Inflammatory macrophage treated with lipopolysaccharide for 4 hours (primary cell): ENCODE data around the gene PPP6R2.
"Not testable (repeated sequence)": the region's sequence is repeated elsewhere in the genome, so short reads cannot be mapped to it uniquely, and the experiment has no call there.

Experiments
- DNase-seq: peaks from one replicate; pipeline ENCODE4 v3.0.0-alpha.2; 2020

Gene PPP6R2

DNA sequence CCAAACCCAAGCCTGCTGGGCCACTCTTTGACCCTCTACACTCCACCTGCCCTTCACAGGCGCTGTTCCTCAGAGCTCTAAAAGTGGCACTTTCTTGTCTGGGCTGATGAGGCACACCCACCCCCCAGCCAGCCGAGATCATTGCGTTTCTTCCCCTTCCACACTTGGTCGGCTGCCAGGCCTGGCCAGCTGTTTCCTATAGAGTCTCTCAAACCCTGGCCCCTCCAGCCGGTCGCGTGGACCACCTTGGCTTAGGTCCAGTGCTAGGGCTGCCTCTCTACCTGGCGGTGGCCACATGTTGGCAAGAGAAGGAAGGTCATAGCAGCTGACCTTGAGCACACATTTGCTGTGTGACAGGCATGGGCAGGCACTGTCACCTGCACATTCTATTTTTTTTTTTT, 60.6 kb downstream of the PPP6R2 start:
- peak; percentile 46 for DNase-seq

DNA sequence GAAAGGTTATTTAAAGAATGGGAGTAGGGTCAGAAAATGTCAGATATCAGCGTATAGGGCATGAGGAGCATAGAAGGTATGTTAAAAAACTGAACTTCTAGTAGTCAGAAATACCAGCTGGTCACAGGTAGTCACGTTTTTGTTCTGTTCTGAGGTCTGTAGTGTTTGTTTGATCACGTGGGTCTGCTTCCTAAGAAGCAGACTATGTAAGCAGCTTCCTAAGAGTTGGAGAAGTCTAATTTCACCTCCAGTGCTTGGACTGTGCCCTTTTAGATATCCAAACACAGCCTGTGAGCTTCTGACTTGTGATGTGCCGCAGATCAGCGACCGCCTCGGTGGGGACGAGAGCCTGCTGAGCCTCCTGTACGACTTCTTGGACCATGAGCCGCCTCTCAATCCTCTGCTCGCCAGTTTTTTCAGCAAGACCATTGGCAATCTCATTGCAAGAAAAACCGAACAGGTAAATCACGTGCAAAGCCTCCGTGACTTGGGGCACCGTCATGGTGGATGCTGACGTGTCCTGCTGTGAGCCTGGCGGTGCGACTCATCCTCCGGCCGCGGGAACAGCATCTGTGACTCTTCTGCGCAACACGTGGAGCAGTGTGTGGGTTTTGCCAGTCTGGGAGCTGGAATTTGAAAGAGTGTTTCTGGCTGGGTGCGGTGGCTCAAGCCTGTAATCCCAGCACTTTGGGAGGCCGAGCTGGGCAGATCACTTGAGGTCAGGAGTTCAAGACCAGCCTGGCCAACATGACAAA, 63.5 kb downstream of the PPP6R2 start:
- no peak for DNase-seq

DNA sequence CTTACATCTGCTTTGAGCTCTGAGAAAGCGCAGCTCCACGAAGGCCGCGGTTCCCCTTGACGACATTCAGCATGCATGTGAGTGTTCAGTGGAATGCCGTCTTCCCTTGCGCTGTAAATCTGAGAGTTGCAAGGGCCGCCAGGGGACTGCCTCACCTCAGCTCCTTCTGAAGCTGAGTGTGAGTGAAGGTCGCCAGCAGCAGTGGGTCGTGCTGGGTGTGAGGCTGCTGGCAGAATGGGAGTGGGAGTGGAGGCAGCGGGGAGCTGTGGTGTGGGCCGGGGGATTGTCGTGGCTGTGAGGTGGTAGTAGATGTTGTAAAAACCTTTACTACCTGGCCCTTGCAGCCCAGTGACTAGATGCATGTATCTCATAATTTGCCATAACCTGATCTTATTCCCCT, 65.2 kb downstream of the PPP6R2 start:
- no peak for DNase-seq

DNA sequence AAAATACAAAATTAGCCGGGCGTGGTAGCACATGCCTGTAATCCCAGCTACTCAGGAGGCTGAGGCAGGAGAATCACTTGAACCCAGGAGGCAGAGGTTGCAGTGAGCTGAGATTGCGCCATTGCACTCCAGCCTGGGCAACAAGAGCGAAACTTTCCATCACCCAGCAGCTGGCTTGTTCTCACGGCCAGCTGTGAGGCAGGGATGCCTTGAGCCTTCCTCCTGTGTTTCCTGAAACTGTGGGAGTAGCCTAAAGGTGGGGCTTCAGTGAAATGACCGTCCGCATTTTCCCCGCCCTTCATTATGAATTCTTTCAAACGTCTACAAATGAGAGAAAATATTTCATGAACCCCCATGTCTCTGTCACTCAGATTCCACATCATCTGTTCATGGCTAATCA, 65.8 kb downstream of the PPP6R2 start:
- DNase-seq = not testable (repeated sequence)

DNA sequence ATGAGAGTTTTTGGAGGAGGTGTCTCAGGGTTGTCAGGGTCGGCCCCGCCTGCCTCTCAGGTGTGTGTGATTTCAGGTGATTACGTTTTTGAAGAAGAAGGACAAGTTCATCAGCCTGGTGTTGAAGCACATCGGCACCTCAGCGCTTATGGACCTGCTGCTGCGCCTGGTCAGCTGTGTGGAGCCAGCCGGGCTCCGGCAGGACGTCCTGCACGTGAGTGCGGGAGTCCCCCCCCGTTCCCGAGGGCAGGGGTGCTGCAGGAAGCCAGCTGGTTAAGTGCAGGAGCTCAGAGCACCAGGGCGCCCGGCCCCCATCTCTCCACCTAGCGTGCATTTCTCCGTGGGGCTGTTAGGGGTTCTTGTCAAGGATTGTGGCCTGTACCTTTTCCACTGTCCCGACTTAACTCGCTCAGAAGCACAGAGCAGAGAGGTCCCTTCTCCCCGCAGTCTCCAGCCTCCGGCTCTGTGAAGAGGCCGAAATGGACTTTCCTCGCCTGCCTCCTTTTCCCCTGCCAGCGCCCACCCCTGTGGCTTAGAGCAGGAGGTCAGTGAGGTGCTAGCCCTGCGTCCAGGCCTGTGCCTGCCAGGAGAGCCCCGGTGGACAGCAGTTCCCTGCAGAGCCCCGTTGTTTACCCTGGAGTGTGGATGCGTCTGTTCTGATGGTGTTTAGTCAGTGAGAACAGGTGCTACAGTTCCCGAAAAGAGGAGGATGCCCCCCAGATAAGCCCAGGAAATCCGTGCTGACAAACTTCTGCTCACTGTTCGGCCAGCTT, 71.5 kb downstream of the PPP6R2 start:
- DNase-seq = no peak

DNA sequence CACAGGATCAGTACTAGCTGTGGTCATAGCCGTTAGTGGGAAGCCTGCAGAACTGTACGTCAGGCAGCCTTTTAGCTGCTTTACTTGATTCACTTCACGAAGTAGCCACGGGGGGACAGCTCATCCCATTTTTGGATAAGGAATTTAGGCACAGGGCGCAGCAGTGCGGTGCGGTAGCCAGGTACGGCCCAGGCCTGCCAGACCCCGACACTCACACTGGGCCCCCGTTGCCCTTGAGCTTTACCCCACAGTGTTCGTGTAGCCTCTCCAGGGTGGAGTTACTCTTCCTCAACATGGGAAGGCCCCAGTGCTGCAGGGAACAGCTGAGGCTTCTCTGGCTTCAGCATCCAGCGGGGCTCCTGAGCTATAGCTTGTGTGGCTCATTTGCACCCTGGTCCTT, 72.3 kb downstream of the PPP6R2 start:
- DNase-seq = no peak

DNA sequence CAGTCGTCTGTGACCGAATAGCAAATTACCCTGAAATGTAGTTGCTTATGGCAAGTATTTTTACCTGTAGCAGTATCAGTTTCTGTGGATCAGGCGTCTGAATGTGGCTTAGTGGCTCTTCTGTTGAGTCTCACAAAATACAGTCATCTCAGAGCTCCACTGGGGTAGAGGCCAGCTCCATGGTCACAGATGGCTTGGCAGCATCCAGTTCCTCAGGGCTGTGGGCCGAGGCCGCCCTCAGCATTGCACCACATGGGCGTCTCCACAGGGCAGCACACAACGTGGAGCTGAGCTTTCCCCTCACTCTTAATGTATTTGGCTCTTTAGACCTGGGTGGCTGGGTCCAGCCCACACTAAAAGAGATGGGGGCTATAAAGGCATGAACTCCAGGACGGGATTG, 73.9 kb downstream of the PPP6R2 start:
- no peak for DNase-seq

DNA sequence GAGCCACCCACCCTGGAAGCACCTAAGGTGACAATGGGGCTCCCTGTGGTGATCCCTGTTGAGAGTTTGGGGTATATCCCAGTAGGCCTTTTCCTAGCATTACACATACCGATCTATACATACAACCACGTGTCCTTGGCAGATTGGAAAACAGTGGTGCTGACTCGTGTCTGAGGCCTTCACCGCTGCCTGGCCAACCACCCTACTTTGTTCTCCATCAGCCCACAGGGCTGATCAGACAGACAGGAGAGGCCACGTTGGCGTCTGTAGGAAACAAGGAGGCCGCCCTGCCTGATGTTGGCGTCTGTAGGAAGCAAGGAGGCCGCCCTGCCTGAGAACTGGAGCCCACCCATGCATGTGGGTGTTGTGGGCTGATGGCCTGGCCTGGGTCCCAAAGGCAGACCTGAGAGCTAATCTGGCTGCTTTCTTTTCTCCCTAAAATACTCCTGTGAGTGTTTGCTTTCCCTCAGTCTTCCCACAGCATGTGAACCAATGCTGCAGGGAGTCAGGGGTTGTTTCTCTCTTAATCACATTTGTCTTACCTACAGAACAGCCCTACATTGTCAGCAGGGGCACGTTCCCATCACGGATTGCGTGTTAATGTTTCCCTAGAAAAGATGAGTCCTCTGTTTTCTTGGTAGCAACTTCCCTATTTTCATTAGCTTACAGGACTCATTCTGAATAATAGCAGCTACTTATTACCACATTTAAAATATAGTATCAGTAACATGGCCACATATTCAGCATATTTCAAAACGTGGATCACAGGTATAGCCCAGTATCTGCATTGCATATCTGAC, 74.5 kb downstream of the PPP6R2 start:
- DNase-seq = peak; percentile 64

DNA sequence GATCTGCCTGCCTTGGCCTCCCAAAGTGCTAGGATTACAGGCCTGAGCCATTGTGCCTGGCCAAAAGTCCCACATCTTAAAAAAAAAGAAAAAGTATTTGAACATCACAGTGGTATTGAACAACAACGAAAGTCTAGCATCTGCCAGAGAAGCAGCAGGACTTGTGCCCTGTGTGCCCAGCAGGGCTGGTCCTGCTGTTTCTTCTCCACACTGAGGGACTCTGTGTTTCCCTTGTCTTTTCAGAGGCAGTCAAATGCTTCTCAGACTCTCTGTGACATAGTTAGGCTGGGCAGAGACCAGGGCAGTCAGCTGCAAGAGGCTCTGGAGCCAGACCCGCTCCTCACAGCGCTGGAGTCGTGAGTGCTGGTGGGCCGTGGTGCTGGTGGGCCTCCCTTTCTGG, 75.5 kb downstream of the PPP6R2 start:
- DNase-seq = no peak

DNA sequence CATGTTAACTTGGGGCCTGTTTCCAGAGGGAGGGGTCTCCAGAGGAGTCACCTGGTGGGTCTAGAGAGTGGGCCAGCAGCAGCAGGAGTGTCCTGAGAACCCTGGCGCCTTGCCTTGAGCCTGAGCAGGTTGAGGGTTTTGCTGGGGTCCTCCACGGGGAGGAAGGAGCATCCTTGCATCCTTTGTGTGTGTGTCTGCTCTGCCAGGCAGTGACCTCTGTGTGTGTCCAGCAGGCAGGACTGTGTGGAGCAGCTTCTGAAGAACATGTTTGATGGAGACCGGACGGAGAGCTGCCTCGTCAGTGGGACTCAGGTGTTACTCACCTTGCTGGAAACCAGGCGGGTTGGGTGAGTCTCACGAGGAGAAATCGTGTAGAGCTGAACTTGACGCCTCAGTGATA, 76.0 kb downstream of the PPP6R2 start:
- no peak for DNase-seq

DNA sequence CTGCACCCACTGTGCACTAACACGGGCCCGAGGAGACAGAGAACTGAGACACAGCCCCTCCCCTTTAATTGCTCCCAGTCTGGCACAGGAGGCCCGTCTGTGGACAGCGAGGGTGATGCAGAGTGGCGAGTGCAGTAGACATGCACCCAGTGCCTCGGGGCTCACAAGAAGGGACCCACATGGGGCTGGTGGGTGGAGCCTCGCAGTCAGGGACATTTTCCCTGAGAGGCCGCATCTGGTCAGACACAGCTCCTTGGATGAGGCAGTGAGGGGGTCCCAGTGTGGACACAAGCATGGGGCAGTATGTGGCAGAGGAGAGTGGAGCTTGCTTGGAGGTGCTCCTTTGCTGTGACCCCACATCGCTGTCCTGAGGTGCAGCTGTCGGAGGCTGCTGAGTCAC, 76.9 kb downstream of the PPP6R2 start:
- no peak for DNase-seq

DNA sequence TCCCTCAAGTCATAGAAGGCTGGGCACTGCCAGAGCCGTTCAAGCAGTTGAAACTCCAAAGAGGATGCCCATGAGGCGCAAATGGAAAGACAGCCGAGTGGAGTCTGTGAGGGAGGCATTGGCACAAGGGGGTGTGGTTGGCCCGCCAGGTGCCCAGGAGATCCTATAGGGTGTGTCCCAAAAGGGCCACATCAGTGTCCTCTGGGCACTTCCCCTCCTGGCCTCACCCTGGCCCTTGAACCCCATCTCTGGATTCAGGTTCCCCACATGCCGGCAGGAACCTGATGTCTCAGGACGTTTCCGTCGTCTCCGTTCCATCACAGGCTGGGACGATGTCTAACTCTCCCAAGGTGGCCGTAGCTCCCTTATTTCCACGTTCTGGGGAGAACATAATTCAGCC, 77.5 kb downstream of the PPP6R2 start:
- DNase-seq = no peak

DNA sequence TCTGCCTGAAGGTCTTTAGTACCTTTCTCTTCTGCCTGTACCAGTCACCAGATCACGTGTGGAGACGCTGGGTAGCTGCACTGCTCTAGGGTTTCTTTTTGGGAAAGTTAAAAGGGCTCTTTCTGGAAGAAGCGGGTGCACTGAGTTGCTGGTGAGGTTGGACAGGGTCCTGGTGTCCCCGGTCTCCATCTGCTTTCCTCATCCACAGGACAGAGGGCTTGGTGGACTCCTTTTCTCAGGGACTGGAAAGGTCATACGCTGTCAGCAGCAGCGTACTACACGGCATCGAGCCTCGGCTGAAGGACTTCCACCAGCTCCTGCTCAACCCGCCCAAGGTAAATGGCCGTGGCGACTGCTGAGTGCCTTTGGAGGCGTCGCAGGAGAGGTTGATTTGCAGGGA, 78.9 kb downstream of the PPP6R2 start:
- DNase-seq = no peak

DNA sequence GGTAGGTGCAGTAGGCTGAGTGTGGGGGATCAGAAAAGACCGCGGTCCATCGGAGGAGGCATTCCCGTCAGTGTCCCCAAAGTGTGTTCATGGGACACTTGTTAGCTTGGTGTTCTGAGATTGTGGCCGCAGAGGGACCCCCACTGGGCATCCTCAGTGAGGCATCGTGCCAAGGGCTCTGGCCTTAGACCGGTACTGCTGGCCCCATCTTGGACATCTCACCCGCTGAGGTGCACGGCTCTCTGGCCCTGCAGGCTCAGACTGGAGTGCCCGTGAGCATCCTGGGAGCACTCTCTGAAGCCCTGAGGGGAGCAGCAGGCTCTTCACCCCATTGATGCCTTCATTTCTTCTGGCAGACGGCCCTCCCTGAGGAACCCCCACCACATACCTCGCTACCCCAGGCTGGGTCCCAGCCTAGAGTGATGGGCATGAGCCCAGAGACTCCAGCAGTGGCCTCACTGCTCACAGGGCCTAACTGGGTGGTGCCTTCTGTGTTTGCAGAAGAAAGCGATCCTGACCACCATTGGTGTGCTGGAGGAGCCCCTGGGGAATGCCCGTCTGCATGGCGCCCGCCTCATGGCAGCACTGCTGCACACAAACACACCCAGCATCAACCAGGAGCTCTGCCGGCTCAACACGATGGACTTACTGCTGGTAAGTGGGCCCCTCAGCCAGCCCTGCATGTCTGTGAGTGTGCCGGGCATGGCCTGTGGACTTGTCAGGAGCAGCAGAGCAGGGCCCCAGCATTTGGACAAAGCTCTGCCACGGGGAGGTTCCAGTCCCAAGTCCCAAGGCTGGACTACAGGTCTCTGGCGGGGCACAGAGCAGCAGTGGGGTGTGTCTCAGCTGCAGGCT, 80.1 kb downstream of the PPP6R2 start:
- DNase-seq = no peak

DNA sequence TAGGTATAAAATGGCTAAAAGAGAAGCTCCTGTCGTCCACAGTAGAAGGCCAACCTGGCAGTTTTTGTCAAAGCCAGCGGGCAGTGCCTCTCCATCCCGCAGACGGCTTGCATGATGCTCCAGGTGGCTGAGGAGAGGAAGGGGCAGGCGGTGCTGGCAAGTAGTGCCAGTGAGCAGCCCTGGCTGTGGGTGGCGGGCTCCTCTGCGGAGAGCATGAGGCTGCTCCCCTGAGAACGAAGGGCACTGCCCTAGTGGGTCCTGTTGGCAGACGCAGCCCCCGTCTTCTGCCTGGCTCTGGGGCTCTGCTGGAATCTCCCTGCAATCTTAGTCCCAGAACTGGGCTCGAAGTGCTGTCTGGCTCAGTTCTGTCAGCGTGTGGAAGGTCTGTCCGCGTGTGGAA, 80.8 kb downstream of the PPP6R2 start:
- DNase-seq = no peak

DNA sequence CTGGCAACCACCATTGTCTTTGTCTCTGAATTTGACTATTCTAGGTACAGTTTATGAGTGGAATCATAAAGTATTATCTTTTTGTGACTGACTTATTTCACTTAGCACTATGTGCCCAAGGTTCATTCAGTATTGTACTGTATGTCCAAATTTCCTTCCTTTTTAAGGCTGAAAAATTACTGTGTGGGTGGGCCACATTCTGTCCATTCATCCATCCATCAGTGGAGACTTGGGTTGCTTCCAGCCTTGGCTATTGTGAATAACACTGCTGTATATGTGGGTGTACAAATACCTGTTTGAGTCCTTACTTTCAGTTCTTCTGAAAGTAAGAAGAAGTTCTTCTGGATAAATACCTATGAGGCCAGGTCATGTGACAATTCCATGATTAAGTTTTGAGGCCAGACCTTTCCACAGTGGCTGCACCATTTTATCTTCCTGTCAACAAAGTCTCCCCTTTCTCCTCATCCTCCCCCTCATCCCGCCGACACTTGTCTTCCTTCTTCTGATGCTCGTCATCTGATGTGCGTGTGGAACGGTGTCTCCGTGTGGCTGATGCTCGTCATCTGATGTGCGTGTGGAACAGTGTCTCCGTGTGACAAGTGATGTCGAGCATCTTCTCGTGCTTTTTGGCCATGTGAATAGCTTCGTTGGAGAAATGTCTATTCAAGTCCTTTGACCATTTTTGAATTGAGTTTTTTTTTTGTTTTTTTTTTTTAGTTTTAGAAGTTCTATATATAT, 82.2 kb downstream of the PPP6R2 start:
- DNase-seq = no peak

DNA sequence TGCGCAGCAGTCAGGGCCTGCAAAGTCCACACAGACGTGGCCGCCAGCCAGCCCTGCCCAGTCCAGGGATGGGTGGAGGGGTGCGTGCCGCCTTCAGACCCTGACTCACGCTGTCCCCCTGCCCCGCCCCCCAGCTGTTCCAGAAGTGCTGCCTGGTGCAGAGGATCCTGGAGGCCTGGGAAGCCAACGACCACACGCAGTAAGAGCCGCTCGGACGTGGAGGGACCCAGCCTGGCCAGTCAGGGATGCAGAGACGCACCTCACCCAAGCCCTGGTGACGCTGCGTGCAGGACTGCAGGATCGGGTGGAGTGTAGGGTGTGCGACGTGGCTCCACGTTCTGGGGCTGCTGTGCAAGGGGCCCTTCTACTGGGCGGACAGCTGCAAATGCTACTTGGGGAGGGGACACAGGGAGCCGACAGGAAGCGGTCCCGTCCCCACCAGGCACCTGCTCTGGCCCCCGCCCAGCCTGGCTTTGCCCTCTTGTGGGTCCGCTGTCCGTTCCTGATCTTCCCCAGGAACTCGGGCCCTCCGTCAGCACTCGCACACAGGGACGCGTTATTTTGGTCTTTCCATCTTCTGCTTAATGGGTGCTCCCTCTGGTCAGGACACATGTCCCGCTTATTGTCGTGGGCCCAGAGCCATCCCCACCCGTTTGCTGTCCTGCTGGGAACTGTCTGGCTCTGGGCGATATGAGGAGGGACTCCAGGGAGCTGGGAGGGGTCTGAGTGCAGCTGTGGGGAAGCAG, 89.2 kb downstream of the PPP6R2 start:
- DNase-seq = no peak

DNA sequence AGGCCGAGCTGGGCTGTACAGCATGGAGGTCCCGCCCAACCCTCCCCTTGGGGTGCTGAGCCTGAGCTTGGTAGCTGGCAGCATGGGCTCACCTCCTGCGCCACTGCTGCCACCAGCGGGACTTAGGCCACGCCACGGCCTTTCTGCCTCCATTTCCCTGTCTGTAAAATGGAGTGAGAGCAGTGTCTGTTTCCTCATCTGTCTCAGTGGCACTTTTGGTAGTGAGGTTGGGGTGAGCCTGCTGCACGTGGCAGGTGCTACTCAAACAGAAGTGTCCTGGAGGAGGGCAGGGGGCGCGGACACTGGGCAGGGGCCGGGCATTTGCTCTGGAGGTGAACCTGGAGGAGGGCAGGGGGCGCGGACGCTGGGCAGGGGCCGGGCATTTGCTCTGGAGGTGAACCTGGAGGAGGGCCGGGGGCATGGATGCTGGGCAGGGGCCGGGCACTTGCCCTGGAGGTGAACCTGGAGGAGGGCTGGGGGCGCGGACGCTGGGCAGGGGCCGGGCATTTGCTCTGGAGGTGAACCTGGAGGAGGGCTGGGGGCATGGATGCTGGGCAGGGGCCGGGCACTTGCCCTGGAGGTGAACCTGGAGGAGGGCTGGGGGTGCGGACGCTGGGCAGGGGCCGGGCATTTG, 89.9 kb downstream of the PPP6R2 start:
- DNase-seq = not testable (repeated sequence)

DNA sequence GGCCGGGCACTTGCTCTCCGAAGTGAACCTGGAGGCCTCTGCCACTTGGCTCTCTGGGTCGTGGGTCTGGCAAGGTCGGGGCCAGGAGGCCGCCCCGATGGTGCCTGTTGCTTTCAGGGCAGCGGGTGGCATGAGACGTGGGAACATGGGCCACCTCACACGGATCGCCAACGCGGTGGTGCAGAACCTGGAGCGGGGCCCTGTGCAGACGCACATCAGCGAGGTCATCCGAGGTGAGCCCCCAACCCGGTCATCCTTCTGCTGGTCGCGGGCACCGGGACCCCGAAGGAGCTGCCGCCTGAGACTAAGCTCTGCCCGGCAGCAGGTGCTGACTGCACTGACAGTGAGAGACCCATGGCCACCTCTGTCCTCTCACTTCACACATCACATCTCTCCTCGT, 91.7 kb downstream of the PPP6R2 start:
- DNase-seq = no peak

DNA sequence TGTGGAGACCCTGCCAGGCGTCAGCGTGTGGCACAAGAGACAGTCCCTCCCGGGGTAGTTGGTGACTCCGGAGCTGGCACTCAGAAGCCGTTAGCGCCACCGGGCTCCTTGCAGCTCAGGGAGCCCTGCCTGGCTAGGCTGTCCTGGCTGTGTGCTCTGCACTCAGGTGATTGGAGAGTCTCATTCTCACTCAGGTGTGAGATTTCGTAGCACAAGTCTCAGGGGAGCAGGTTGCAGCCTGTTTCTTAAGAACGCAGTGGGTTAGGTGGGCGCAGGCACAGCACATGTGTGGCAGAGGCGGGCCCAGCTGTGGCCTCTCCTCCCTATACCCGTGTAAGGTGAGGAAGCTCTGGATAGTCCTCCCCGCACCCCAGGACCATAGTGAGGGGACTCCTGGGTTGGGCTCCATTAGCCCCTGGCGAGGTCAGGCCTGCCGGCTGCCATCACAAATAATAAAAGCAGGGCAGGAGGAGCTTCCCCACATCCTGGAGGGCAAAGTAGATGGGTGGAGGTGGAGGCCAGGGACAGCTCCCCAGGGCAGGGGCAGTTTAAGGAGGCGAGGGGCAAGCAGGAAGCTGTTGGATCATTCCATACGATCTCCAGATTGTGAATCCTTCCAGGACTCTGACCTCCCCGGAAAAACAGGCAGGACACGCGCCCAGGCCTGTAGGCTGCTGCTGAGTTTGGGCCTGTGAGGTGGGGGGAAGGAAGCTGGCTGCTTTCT, 92.3 kb downstream of the PPP6R2 start:
- no peak for DNase-seq
